DND-41 (cell line): ENCODE measurements around the gene RPRD2.

Source experiments
- ATAC-seq: fragments of 200-7000 bp; cut with Tn5 transposase; 3 replicates; pipeline ENCODE4 v1.9.1; 2021; ENCODE audit warnings: low read depth; ENCODE audit not compliant: insufficient read depth
- DNase-seq: peaks from one replicate; pipeline ENCODE4 v3.0.0-alpha.2; 2020
- H2AFZ ChIP-seq: 2 replicates; pipeline ENCODE4 v1.6.0; 2012; ENCODE audit warnings: low read depth, low read length
- H3K27ac ChIP-seq: 2 replicates; pipeline ENCODE4 v1.5.1; 2012; ENCODE audit warnings: low read length, inconsistent platforms
- H3K27me3 ChIP-seq: fragments of 200-600 bp; sonication (generic); 2 replicates; pipeline ENCODE4 v1.6.0; 2012; ENCODE audit warnings: low read length, mild to moderate bottlenecking, inconsistent platforms; ENCODE audit not compliant: insufficient read depth, poor library complexity
- H3K36me3 ChIP-seq: 2 replicates; pipeline ENCODE4 v1.5.1; 2012; ENCODE audit warnings: low read length, inconsistent platforms; ENCODE audit not compliant: insufficient read depth
- H3K4me1 ChIP-seq: 2 replicates; pipeline ENCODE4 v1.5.1; 2012; ENCODE audit warnings: mild to moderate bottlenecking, low read length; ENCODE audit not compliant: insufficient read depth
- H3K4me2 ChIP-seq: 2 replicates; pipeline ENCODE4 v1.6.0; 2012; ENCODE audit warnings: mild to moderate bottlenecking, moderate library complexity, low read length, inconsistent platforms; ENCODE audit not compliant: insufficient read depth
- H3K4me3 ChIP-seq, 2 experiments: fragments of 200-600 bp in 1 of 2; shearing (Covaris generic) in 1 of 2; 2 replicates each; pipeline ENCODE4 v1.5.1; 2012 to 2016; ENCODE audit warnings: inconsistent platforms in 2 of 2, low read length in 2 of 2, mild to moderate bottlenecking in 2 of 2, low read depth in 1 of 2, moderate library complexity in 1 of 2
- H3K79me2 ChIP-seq: 2 replicates; pipeline ENCODE4 v1.6.0; 2012; ENCODE audit warnings: low read length, inconsistent platforms; ENCODE audit not compliant: insufficient read depth
- H3K9ac ChIP-seq: 2 replicates; pipeline ENCODE4 v1.6.0; 2012; ENCODE audit warnings: low read depth, mild to moderate bottlenecking, inconsistent platforms, low read length, moderate library complexity
- H3K9me3 ChIP-seq: 2 replicates; pipeline ENCODE4 v1.5.1; 2012; ENCODE audit warnings: low read length, moderate library complexity, mild to moderate bottlenecking, inconsistent platforms; ENCODE audit not compliant: insufficient read depth, severe bottlenecking
- H4K20me1 ChIP-seq: 2 replicates; pipeline ENCODE4 v1.6.0; 2012; ENCODE audit warnings: low read length; ENCODE audit not compliant: insufficient read depth
- EZH2 ChIP-seq: IDR thresholded peaks from 3 replicates; pipeline ENCODE4 v1.6.1; 2012; ENCODE audit warnings: borderline replicate concordance, low read depth, mild to moderate bottlenecking, moderate library complexity, low read length, inconsistent platforms; ENCODE audit not compliant: severe bottlenecking
- TF ChIP-seq, protein P1 (sequence below): IDR thresholded peaks from 2 replicates; pipeline ENCODE4 v1.5.1; 2012; ENCODE audit warnings: borderline replicate concordance, low read length, moderate library complexity, mild to moderate bottlenecking; ENCODE audit not compliant: poor library complexity, severe bottlenecking; ENCODE audit errors: extremely low read depth

Gene RPRD2

DNA sequence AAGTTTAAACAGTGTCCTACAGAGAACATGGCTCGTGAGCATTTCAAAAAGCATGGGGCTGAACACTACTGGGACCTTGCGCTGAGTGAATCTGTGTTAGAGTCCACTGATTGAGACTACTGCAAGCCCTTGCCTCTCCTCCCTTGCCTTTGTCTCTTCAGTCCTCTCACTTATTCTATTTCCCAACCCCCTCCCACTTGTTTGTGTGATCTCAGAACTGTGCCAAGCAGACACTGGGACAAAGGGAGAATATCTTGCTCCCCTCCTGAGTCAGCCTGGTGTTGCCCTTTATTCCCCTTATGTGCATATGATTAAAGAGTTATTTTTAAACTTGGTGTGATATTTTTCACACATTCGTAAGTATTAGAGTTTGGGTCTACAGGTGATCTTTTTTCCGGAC, 11.1 kb upstream of the RPRD2 start:
- H4K20me1 ChIP-seq: no peaks in the 10 kb centered on the region
- H3K4me3 ChIP-seq: no peak overlapping the region
- no peak overlapping the region for H3K27ac ChIP-seq
- H3K36me3 ChIP-seq: peaks cover 64% of the 10 kb centered on the region
- no peak overlapping the region for H3K4me2 ChIP-seq
- H3K27me3 ChIP-seq: no peaks in the 10 kb centered on the region
- TF ChIP-seq, protein P1, sequence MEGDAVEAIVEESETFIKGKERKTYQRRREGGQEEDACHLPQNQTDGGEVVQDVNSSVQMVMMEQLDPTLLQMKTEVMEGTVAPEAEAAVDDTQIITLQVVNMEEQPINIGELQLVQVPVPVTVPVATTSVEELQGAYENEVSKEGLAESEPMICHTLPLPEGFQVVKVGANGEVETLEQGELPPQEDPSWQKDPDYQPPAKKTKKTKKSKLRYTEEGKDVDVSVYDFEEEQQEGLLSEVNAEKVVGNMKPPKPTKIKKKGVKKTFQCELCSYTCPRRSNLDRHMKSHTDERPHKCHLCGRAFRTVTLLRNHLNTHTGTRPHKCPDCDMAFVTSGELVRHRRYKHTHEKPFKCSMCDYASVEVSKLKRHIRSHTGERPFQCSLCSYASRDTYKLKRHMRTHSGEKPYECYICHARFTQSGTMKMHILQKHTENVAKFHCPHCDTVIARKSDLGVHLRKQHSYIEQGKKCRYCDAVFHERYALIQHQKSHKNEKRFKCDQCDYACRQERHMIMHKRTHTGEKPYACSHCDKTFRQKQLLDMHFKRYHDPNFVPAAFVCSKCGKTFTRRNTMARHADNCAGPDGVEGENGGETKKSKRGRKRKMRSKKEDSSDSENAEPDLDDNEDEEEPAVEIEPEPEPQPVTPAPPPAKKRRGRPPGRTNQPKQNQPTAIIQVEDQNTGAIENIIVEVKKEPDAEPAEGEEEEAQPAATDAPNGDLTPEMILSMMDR: no peak
- no peak for TF ChIP-seq EZH2
- DNase-seq (no peak), ATAC-seq (no peak)
- no peaks in the 10 kb centered on the region for H3K4me1 ChIP-seq
- no peaks in the 10 kb centered on the region for H3K9me3 ChIP-seq
- no peak overlapping the region for H3K9ac ChIP-seq
- H2AFZ ChIP-seq: no peak overlapping the region
- no peaks in the 10 kb centered on the region for H3K79me2 ChIP-seq

DNA sequence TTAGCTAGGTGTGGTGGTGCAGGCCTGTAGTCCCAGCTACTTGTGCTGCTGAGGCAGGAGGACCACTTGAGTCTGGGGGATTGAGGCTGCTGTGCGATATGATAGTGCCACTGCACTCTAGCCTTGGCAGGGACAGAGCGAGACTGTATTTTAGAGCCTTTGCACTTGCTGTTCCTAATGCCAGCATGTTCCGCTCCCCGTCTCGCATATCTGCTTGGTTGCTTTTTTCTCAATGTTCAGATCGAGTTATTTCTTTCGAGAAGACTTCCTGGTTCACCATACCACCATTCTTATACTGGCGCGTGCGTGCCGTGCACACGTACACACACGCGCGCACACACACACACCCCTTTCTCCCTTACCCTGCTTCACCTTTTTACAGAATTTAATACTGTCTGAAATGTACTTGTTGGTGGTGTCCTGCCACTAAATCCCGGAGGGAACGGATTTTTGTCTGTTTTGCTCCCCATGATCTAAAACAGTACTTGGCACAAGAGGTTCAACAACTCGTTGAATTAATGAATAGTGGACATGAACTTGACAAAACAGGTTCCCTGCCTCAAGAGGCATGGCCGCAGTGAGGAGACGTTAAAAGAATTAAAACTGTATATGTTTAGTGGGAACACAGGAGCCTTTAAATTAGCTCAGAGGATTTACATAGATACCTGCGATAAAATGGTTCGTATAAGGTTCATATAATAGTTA, 1.1 kb upstream of the RPRD2 start:
- ATAC-seq: no peak
- Histone ChIP-seq H4K20me1 (no peaks in the 10 kb centered on the region; the same call in 1 of the 2 replicates), H3K4me1 (peaks cover 32% of the 10 kb centered on the region), H3K36me3 (no peaks in the 10 kb centered on the region; the same call in 1 of the 2 replicates), H3K27ac (peak overlapping the region; percentile 96), H3K79me2 (peaks cover 41% of the 10 kb centered on the region), H3K4me2 (peak overlapping the region; percentile 69), H3K4me3 (peak overlapping the region; percentile 17 to 65; a peak in 3 of 4 replicates), H3K9ac (peak overlapping the region; percentile 87), H3K9me3 (no peaks in the 10 kb centered on the region), H3K27me3 (no peaks in the 10 kb centered on the region), H2AFZ (peak overlapping the region; percentile 73)
- DNase-seq: no peak
- TF ChIP-seq, protein P1: no peak
- TF ChIP-seq EZH2: no peak

DNA sequence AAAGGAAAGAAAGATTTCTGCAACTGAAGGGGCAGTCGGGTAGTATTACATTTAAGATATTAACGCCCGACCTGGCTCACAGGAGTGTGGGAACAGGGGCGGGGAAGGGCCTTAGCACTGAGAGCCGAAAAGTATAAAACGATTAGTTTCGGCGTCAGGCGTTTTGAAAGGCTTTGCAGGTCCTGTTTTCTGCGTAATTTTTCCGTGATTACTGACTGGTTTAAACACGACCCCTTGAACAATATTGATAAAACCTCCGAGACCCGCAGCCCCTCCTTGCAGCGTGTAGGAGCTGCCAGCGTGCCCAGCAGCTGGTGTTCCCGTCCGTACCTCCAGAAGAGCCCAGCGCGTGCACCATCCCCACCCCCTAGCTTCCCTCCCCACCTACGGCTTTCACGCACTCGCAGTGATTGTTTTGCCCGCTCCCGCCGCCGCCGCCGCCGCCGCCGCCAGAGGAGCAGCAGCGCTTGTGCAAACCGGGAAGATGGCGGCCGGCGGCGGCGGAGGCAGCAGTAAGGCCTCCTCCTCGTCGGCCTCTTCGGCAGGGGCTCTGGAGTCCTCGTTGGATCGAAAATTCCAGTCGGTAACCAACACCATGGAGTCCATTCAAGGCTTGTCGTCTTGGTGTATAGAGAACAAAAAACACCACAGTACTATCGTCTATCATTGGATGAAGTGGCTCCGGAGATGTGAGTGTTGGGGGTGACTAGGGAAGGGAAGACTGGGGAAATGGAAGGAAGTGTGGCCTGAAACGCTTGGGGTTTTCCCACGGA, 470 bp downstream of the RPRD2 start:
- peaks cover 39% of the 10 kb centered on the region for H3K4me1 ChIP-seq
- H3K9ac ChIP-seq: peak overlapping the region; percentile 87
- H3K4me3 ChIP-seq: peak overlapping the region; percentile 53 to 65
- peak overlapping the region; percentile 70 for H3K4me2 ChIP-seq
- no peaks in the 10 kb centered on the region; the same call in 1 of the 2 replicates for H4K20me1 ChIP-seq
- TF ChIP-seq EZH2: no peak
- TF ChIP-seq, protein P1: no peak
- peak; percentile 44 for ATAC-seq
- H3K27me3 ChIP-seq: no peaks in the 10 kb centered on the region
- peaks cover 55% of the 10 kb centered on the region for H3K79me2 ChIP-seq
- peak overlapping the region; percentile 82 for H2AFZ ChIP-seq
- DNase-seq: peak; percentile 83
- H3K36me3 ChIP-seq: no peaks in the 10 kb centered on the region; the same call in 1 of the 2 replicates
- no peaks in the 10 kb centered on the region for H3K9me3 ChIP-seq
- H3K27ac ChIP-seq: peak overlapping the region; percentile 88
